Activated naive CD4-positive, alpha-beta T cell treated with anti-CD3 and anti-CD28 coated beads, Interleukin-2, amount 50 U/mL, for 16 hours (primary cell): ENCODE data around the gene CASK.
"Not testable (repeated sequence)": the region's sequence is repeated elsewhere in the genome, so short reads cannot be mapped to it uniquely, and the experiment has no call there.

Experiments
- DNase-seq: peaks from one replicate; pipeline ENCODE4 v3.0.0-alpha.2; 2020

Gene CASK

GRCh38 chrX:41616935-41617334, 306.4 kb downstream of the CASK start:
- DNase-seq = no peak

DNA sequence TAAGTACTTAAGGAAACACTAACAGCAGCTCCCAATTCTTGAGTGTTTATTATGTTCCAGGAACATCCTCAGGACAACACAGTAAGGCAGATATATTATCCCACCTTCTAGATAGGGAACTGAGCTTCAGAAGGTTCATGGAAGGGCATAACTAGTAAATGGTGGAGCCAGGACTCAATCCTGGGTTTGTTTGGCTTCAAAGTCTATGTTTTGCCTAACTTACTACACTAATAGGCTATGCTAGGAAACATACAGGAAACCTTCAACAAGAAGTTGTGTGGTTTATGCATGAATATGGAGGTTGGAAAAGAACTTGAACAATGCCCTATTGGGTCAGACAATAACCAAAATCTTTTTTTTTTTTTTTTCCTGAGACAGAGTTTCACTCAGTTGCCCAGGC, 307.1 kb downstream of the CASK start:
- DNase-seq = no peak

GRCh38 chrX:41608244-41608643, 315.1 kb downstream of the CASK start:
- DNase-seq = no peak

DNA sequence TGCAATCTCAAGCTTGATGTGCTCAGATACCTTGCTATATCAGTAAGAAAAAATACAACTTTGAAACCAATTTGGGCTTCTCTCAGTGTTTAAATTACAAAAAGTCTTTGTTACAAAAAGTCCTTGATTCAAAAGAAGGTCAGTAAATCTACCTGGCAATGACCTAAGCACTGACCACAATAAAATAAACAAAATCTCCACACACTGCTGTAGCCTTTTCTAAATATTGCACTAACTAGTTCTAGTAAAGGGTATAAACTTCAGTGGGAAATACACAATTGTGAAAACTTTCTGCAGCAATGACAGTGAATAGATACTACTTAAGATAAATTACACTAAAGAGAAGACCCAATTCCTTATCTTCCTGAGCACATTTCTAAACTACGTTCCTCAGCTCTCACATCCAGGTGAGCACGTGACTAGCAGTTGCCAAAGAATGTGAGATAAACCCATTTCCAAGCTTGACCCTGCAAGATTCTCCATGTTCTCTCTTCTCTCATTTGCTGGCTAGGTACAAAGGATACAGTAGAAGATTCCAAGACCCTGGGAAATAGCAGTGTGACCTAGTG, 316.0 kb downstream of the CASK start:
- DNase-seq = no peak

- DNase-seq = not testable (repeated sequence)
Measured at GRCh38 chrX:41606057-41606456, 317.3 kb downstream of the CASK start.

- no peak for DNase-seq
Measured at GRCh38 chrX:41604766-41605543, 318.4 kb downstream of the CASK start.

GRCh38 chrX:41604177-41604576, 319.2 kb downstream of the CASK start:
- DNase-seq = no peak

- DNase-seq = no peak
Measured at GRCh38 chrX:41603596-41603995, 319.8 kb downstream of the CASK start.

- DNase-seq = no peak
Measured at GRCh38 chrX:41602816-41603345, 320.5 kb downstream of the CASK start.

GRCh38 chrX:41600291-41600690, 323.1 kb downstream of the CASK start:
- DNase-seq = no peak

- DNase-seq = no peak
Measured at GRCh38 chrX:41599507-41599906, 323.8 kb downstream of the CASK start.

- no peak for DNase-seq
Measured at GRCh38 chrX:41596596-41596995, 326.8 kb downstream of the CASK start.

GRCh38 chrX:41594634-41595033, 328.7 kb downstream of the CASK start:
- no peak for DNase-seq

GRCh38 chrX:41591906-41592305, 331.4 kb downstream of the CASK start:
- no peak for DNase-seq

DNA sequence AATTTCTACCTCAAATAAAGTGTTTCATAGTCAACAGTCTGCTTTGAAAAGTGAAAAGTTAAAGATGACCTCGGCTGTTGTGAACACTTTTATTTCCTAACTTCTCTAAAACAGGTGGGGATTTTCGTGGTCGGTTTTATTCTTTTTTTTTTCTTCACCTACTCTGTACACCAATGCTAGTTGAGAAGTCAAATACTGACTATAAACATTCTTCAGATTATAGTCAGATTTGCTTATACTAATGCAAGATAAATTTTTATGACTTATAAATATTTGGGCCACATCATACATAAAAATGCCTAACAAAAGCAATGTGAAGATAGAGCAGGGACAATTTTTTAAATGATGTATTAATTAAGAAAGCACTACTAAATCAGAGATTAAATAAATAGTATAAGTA, 332.7 kb downstream of the CASK start:
- DNase-seq = no peak

DNA sequence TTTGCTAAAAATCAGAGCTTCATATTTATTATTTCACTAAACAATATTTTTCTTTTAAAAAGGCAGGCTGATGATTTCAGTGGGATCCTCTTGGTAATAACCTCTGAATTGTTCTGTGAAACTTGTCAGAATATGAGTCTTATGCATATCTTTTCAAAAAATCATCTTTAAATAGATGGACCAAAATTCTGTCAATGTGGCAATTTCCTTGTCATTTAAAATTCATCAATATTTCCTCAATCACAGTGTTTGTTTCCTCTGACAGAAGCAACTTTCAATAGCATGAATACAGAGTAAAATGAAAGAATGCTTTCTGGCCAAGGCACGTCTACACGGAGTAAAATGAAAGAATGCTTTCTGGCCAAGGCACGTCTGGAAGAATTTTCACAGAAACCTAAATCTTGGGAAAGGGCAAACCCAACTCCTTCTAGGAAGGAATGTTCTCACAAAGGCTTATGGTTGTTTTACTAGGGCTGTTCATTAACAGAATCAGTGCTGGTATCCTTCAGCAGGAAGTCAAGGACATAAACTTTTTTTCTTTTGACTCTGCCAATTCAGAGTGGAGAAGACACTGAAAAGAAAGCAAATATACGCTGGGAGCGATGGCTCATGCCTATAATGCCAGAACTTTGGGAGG, 333.6 kb downstream of the CASK start:
- no peak for DNase-seq

DNA sequence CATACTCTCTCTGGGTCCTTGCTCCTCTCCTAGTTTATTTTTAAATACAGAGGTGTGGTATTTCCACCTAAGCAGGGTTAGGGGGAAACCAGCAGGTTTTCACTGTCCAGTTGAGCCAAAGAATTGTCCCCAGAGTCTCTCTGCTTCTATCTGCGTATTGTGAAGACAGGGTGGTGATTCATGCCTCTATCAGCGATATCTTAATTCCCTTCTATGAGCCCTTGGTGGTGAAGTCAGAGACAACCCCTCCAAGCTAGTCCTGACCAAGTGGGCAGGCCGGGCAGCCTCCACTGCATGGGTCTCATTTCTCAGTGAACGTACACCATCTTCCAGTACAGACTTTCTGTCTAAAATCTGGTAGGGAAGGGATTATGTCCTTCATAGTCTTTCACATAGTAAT, 335.1 kb downstream of the CASK start:
- DNase-seq = no peak

DNA sequence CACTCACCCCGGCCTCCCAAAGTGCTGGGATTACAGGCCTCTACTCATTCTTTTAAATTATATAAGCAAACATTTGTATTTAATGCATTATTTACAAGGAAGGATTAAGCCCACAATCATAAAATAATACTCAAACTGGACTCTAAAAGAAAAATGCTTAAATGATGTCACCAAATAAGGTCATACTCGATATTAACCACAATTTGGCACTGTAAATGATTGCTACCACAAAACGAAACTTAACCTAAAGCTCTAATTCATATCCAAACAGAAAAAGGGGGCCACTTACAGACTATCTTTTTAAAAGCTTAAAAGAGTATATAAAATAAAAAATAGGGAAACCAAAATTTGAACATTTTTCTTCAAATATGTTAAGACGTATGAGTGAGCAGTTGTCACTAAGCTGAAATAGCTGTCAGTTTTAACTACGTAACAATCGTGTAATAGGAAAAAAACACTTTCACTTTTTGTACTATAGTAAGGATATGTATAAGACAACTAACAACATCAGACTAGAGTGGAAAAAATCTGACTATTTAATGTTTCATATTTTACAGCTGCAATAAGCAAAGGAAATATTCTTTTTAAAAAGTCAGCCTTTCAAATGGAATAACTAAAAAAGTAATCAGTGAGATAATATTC, 342.8 kb downstream of the CASK start:
- no peak for DNase-seq

DNA sequence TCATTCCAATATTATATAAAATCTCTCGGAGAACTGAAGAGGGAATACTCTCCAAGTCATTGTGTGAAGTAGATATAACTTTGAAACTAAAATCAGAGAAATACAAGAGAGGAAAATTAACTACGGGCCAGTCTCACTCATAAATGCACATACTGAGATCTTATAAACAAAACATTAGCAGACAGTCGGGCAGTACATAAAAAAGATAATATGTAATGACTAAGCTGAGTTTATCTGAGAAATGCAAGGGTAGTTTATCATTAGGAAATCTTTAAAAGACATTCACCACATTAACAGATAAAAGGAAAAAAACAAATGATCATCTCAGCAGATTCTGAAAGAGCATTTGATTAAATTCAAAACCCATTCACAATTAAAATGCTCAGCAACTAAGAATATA, 359.5 kb downstream of the CASK start:
- DNase-seq = no peak

DNA sequence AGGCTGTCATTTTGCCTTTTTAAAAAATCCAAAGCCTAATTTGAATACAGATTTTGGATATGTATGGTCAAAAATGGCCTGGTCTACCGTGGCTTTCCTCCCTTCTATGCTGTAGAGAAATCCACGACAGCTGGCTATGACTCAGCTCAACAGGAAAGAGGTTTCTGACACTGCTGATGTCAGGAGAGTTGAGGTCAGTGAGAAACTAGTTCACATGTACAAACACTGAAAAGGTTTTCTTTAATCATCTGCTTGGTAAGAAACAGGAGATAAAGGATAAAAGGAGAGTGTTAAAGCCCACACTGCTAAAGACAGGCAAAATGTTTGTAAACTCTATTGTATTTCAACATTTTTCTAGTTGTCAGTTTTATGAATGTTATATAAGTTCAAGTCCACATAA, 362.3 kb downstream of the CASK start:
- DNase-seq = no peak

DNA sequence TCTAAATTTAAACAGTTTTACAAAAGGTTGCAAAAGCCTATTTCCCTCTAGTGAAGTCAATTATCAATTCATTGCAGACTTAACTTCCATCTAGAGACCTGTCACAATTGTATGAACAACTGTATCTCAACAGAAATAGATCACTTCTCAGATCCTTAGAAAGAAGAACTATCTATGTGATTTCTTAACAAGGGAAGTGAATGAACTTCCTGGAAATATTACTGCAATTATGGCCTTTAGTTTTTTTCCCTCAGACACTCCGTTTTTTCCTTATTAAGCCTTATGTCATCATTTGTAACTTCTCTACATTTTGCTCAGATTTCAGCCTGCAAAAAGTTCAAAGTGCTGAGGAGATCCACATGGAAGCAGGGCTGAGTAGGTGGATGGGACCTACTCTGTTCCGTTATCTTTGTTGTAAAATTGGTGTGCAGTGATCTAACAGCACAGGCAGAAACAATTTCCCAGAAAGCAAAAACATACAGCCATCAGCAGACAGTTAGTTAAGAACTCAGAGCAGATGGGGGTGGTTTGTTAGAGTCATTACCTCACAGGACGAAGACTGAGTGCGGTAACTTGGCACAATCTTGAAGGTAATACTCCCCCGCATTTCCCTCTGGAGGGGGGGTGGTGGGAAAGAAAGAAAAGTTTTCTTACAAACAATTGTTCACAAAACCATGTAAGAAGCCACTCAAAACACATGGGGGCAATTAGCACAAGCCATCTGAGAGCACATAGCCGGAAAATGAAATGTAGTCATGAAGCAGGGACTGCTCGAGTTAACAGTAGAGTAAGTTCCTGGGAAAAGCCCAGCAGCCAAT, 363.9 kb downstream of the CASK start:
- DNase-seq = no peak

- no peak for DNase-seq
Measured at GRCh38 chrX:41558531-41558930, 364.8 kb downstream of the CASK start.

GRCh38 chrX:41556958-41557357, 366.4 kb downstream of the CASK start:
- no peak for DNase-seq
